BLaER1 treated with 17β-estradiol and CSF1 and Interleukin-3, amounts not matched to agents 10 nM and 100 nM (cell line): ENCODE data around the gene SPOCD1.
"Not testable (repeated sequence)": the region's sequence is repeated elsewhere in the genome, so short reads cannot be mapped to it uniquely, and the experiment has no call there.

Experiments
- H3K27ac ChIP-seq, 11 experiments: shearing (Covaris generic); formaldehyde crosslinking; 2 replicates each; pipeline ENCODE4 v1.8.1; 2022
- H3K27me3 ChIP-seq, 11 experiments: shearing (Covaris generic); formaldehyde crosslinking; 2 replicates each; pipeline ENCODE4 v1.8.1; 2022
- H3K36me3 ChIP-seq, 11 experiments: shearing (Covaris generic); formaldehyde crosslinking; 2 replicates each; pipeline ENCODE4 v1.8.1; 2022
- H3K4me1 ChIP-seq, 10 experiments: shearing (Covaris generic); formaldehyde crosslinking; 2 replicates each; pipeline ENCODE4 v1.8.1; 2022
- H3K4me2 ChIP-seq, 11 experiments: shearing (Covaris generic); formaldehyde crosslinking; 2 replicates each; pipeline ENCODE4 v1.8.1; 2022
- H3K4me3 ChIP-seq, 10 experiments: shearing (Covaris generic); formaldehyde crosslinking; 2 replicates each; pipeline ENCODE4 v1.8.1; 2022
- H3K9ac ChIP-seq, 11 experiments: shearing (Covaris generic); formaldehyde crosslinking; 2 replicates each; pipeline ENCODE4 v1.8.1; 2022
- H3K9me3 ChIP-seq, 11 experiments: shearing (Covaris generic); formaldehyde crosslinking; replicated peaks in 1 of 11; 2 replicates each; pipeline ENCODE4 v1.8.1; 2022
- H4K20me1 ChIP-seq, 11 experiments: shearing (Covaris generic); formaldehyde crosslinking; 2 replicates each; pipeline ENCODE4 v1.8.1; 2022
- Cebpa-rat ChIP-seq, 11 experiments: shearing (Covaris generic); IDR thresholded peaks; 2 replicates each; pipeline ENCODE4 v1.8.1; 2022

Gene SPOCD1

DNA sequence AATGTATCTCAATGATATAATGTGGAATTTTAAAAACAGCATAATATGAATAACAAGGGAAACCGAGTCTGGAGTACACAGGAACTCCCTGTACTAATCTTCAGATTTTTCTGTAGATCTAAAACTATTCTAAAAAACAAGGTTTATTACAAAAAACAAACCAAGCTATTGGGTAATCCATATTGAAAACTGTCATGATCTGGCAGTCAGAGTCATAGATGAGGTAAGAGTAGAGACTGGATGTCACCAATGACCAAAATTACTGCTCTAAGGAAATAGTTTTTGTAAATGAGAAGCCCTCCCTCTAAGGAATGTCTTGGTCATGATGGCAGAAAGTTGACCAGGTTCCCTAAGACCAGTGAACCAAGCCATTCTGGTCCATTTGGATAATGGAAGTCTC is 2.4 kb upstream of the SPOCD1 start:
- no peak for TF ChIP-seq Cebpa-rat (IDR thresholded peaks at IDR 0.05)
- H3K27ac ChIP-seq = no peak overlapping the region
- no peak overlapping the region for H3K4me3 ChIP-seq
- peaks cover 0 to 5% (median 3%) of the 10 kb centered on the region in 11 experiments; a peak in 5 of 22 replicates for H3K9me3 ChIP-seq
- H4K20me1 ChIP-seq = peaks cover 0 to 22% (median 0%) of the 10 kb centered on the region in 11 experiments; a peak in 3 of 22 replicates
- no peak overlapping the region for H3K9ac ChIP-seq
- peak overlapping the region in 1 of 11 experiments; percentile 59; a peak in 1 of 22 replicates for H3K4me2 ChIP-seq
- H3K27me3 ChIP-seq = peaks cover 0 to 36% (median 0%) of the 10 kb centered on the region in 11 experiments; a peak in 5 of 22 replicates
- no peaks in the 10 kb centered on the region for H3K36me3 ChIP-seq
- H3K4me1 ChIP-seq = peaks cover 4 to 46% (median 40%) of the 10 kb centered on the region in 10 experiments

DNA sequence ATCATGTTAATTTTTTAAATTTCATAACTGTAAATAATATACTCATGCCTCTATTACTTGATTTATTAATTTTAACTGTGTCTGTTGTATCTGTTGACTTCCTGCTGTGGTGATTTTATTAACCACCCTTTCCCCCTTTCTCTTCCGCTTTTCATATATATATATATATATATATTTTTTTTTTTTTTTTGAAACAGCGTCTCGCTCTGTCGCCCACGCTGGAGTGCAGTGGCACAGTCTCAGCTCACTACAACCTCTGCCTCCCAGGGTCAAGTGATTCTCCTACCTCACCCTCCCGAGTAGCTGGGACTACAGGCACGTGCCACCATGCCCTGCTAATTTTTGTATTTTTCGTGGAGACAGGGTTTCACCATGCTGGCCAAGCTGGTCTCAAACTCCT is 1.1 kb upstream of the SPOCD1 start:
- not testable (repeated sequence) for H3K9me3 ChIP-seq, H3K36me3 ChIP-seq, H3K4me3 ChIP-seq
- Histone ChIP-seq H3K4me1 (peaks cover 4 to 46% (median 40%) of the 10 kb centered on the region in 10 experiments), H3K27ac (peak overlapping the region in 8 of 11 experiments; percentile 36 to 65 (median 52); a peak in 11 of 22 replicates), H3K27me3 (peaks cover 0 to 36% (median 0%) of the 10 kb centered on the region in 11 experiments; a peak in 5 of 22 replicates), H3K4me2 (peak overlapping the region; percentile 27 to 76 (median 58); a peak in 18 of 22 replicates), H3K9ac (peak overlapping the region in 1 of 11 experiments; percentile 36; a peak in 3 of 22 replicates), H4K20me1 (peaks cover 0 to 22% (median 0%) of the 10 kb centered on the region in 11 experiments; a peak in 3 of 22 replicates)

- not testable (repeated sequence) for H3K9me3 ChIP-seq, H3K36me3 ChIP-seq, H3K4me3 ChIP-seq, H3K9ac ChIP-seq
- peaks cover 0 to 22% (median 0%) of the 10 kb centered on the region in 11 experiments; a peak in 3 of 22 replicates for H4K20me1 ChIP-seq
- H3K27ac ChIP-seq = peak overlapping the region in 6 of 11 experiments; percentile 24 to 51 (median 42); a peak in 6 of 22 replicates
- peaks cover 0 to 36% (median 0%) of the 10 kb centered on the region in 11 experiments; a peak in 5 of 22 replicates for H3K27me3 ChIP-seq
- peaks cover 4 to 46% (median 40%) of the 10 kb centered on the region in 10 experiments for H3K4me1 ChIP-seq
- peak overlapping the region in 2 of 11 experiments; percentile 22 to 48; a peak in 2 of 22 replicates for H3K4me2 ChIP-seq
These were observed 679 bp upstream of the SPOCD1 start for GRCh38 chr1:31816501-31816900.

DNA sequence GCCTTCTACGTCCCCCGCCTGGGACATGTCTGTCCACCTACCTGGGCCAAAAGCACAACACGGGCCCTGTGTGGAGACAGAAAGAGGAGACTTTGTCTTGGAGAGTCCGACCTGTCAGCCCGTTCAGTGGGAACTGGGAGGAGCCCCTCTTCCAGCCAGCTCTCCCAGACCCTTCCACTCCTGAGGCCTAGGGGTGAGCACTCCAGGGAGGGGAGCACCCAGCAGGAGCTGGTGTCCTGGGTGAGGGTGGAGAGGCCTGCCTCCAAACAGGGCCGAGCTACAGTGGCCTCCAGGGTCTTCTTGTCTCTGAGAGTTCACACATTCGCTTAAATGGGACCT is 546 bp downstream of the SPOCD1 start:
- peak overlapping the region in 6 of 11 experiments; percentile 1 to 52 (median 36); a peak in 8 of 22 replicates for H3K27ac ChIP-seq
- no peak overlapping the region for H3K4me3 ChIP-seq
- peak overlapping the region in 9 of 11 experiments; percentile 26 to 64 (median 50); a peak in 18 of 22 replicates for H3K4me2 ChIP-seq
- no peaks in the 10 kb centered on the region for H3K36me3 ChIP-seq
- peaks cover 0 to 22% (median 0%) of the 10 kb centered on the region in 11 experiments; a peak in 3 of 22 replicates for H4K20me1 ChIP-seq
- H3K9me3 ChIP-seq = peaks cover 0 to 5% (median 3%) of the 10 kb centered on the region in 11 experiments; a peak in 5 of 22 replicates
- peak overlapping the region in 6 of 11 experiments; percentile 2 to 50 (median 36); a peak in 6 of 22 replicates for H3K9ac ChIP-seq
- TF ChIP-seq Cebpa-rat (IDR thresholded peaks at IDR 0.05) = no peak
- H3K27me3 ChIP-seq = peaks cover 0 to 36% (median 0%) of the 10 kb centered on the region in 11 experiments; a peak in 5 of 22 replicates
- H3K4me1 ChIP-seq = peaks cover 4 to 46% (median 40%) of the 10 kb centered on the region in 10 experiments

DNA sequence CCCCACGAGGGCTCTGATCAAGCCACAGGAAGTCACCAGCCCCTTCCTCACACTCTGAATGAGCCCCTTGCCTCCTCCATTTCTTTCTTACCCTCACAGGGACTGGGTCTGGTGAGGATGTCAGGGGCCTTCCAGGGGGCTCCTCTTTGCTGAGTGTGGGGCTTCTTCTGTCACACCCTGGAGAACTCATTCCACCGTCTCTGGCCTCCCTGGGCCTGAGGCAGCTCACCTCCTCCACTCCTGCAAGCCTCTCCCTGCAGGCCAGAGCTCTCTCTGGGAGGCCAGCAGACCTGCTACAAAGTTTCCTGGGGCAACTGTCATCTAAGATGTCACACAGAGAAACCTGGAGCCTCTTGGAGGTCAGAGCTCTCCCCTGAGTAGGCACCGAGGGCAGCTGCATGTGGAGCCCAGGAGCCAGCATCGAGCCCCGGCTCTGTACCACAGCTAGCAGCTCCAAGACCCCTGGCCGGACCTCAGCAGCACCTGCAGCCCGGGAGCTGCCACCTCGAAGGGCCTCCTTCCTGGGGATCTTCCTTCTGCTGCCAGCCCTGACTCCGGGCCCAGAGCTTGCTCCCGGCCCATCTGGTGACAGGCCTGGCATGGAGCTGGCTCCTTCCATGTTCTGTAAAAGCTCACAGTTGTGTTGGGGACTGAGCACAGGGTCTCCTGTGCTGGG is 1.1 kb downstream of the SPOCD1 start:
- Histone ChIP-seq H3K4me2 (peak overlapping the region in 9 of 11 experiments; percentile 26 to 64 (median 50); a peak in 18 of 22 replicates), H3K4me1 (peaks cover 4 to 46% (median 40%) of the 10 kb centered on the region in 10 experiments), H3K9me3 (peaks cover 0 to 5% (median 3%) of the 10 kb centered on the region in 11 experiments; a peak in 5 of 22 replicates), H3K27me3 (peaks cover 0 to 36% (median 0%) of the 10 kb centered on the region in 11 experiments; a peak in 5 of 22 replicates), H3K36me3 (no peaks in the 10 kb centered on the region), H3K9ac (peak overlapping the region in 6 of 11 experiments; percentile 2 to 50 (median 36); a peak in 11 of 22 replicates), H4K20me1 (peaks cover 0 to 22% (median 0%) of the 10 kb centered on the region in 11 experiments; a peak in 3 of 22 replicates), H3K4me3 (no peak overlapping the region), H3K27ac (peak overlapping the region in 6 of 11 experiments; percentile 6 to 52 (median 39); a peak in 9 of 22 replicates)
- TF ChIP-seq Cebpa-rat (IDR thresholded peaks at IDR 0.05) = no peak

DNA sequence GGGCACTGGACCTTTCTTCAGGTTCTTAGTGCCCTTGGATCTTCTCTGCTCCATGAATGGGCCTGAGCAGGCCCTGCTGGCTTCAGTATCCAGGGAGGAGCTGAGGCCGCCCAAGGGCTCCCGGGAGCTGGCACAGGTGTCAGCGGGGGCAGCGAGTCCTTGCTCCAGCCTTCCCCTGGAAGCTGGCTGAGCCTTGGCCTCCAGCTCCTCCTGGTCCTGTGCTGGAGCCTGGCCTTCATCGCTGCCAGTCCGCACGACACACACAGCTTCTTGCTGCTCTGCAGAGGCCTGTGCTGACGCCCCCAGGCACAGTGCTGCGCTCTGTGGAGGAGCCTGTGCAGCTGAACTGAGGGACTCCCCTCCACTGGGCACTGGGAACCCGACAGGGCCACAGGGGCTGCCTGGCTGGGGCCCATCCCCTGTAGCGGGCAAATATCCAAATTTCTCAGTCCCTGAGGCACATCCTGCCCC is 1.7 kb downstream of the SPOCD1 start:
- Histone ChIP-seq H3K4me1 (peaks cover 4 to 46% (median 40%) of the 10 kb centered on the region in 10 experiments), H3K27ac (peak overlapping the region in 3 of 11 experiments; percentile 13 to 51 (median 51); a peak in 7 of 22 replicates), H4K20me1 (peaks cover 0 to 22% (median 0%) of the 10 kb centered on the region in 11 experiments; a peak in 3 of 22 replicates), H3K4me2 (peak overlapping the region in 9 of 11 experiments; percentile 26 to 64 (median 50); a peak in 17 of 22 replicates), H3K9me3 (peaks cover 0 to 5% (median 3%) of the 10 kb centered on the region in 11 experiments; a peak in 5 of 22 replicates), H3K36me3 (no peaks in the 10 kb centered on the region), H3K4me3 (no peak overlapping the region), H3K9ac (peak overlapping the region in 4 of 11 experiments; percentile 31 to 50 (median 44); a peak in 9 of 22 replicates), H3K27me3 (peaks cover 0 to 36% (median 0%) of the 10 kb centered on the region in 11 experiments; a peak in 5 of 22 replicates)
- TF ChIP-seq Cebpa-rat (IDR thresholded peaks at IDR 0.05) = no peak

DNA sequence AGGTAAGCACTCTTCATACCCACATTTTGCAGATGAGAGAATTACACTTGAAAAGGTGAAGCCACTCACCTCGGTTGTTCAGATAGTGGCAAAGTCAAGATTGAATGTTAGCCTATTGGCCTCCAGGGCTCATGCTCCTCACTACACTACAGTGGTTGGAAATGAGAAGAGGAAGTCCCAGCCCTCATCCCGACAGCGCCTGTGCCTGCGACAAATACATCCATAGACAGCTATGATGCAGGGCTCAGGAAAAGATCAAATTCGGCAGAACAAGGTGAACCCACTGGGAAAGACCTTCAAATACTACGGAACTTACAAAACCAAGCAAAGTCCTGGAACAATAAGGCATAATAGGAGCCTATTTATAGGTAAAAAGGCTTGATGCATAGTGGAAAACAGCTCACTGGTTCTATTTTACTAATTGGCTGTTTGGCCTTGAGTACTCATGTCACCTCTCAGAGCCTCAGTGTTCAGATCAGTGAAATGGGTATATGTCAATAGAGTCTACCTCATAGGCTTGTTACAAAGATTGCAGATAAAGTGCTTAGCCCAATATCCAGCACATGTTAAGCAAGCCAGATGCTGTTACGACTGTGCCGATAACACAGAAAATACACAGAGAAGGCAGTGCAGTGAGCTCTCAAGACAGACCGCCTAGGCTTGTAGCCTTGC is 3.5 kb downstream of the SPOCD1 start:
- no peak overlapping the region for H3K4me2 ChIP-seq
- H3K27ac ChIP-seq = no peak overlapping the region
- H3K4me1 ChIP-seq = peaks cover 3 to 37% (median 33%) of the 10 kb centered on the region in 10 experiments
- no peak for TF ChIP-seq Cebpa-rat (IDR thresholded peaks at IDR 0.05)
- H3K9ac ChIP-seq = no peak overlapping the region
- no peaks in the 10 kb centered on the region for H3K36me3 ChIP-seq
- no peak overlapping the region for H3K4me3 ChIP-seq
- peaks cover 0 to 22% (median 0%) of the 10 kb centered on the region in 11 experiments; a peak in 3 of 22 replicates for H4K20me1 ChIP-seq
- H3K27me3 ChIP-seq = peaks cover 0 to 23% (median 0%) of the 10 kb centered on the region in 11 experiments; a peak in 5 of 22 replicates
- peaks cover 0 to 5% (median 0%) of the 10 kb centered on the region in 11 experiments; a peak in 5 of 22 replicates for H3K9me3 ChIP-seq

DNA sequence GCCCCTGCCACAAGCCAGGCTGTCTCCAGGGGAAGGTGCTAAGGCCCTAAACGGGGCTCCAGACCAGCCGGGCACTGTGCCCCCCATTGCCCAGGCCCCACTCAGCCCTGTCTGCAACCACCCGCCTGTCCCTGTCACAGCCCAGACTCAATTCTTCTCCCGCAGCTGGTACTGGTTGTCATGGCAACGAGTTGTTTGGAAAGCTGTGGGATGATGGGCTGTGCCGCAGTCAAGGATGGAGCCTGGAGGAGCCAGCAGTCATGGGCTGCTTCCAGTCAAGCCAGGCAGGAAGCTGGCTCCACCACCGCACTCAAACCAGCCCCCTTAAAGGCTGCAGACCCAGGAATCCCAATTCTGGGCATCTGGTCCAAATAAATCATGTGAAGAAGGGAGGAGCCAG is 4.2 kb downstream of the SPOCD1 start:
- Histone ChIP-seq H3K4me1 (peaks cover 0 to 31% (median 29%) of the 10 kb centered on the region in 10 experiments; a peak in 17 of 20 replicates), H3K4me3 (no peak overlapping the region), H3K9me3 (peaks cover 0 to 5% (median 0%) of the 10 kb centered on the region in 11 experiments; a peak in 4 of 22 replicates), H4K20me1 (peaks cover 0 to 22% (median 0%) of the 10 kb centered on the region in 11 experiments; a peak in 3 of 22 replicates), H3K4me2 (no peak overlapping the region), H3K36me3 (no peaks in the 10 kb centered on the region), H3K27me3 (peaks cover 0 to 23% (median 0%) of the 10 kb centered on the region in 11 experiments; a peak in 5 of 22 replicates), H3K9ac (no peak overlapping the region), H3K27ac (no peak overlapping the region)
- no peak for TF ChIP-seq Cebpa-rat (IDR thresholded peaks at IDR 0.05)
